GM12873 (cell line): ENCODE data around the gene CRYBA4.

Source experiments
- CTCF ChIP-seq: IDR thresholded peaks from 2 replicates; pipeline ENCODE4 v1.5.1; 2012; ENCODE audit warnings: low read depth, mild to moderate bottlenecking, moderate library complexity, low read length, control low read depth; ENCODE audit not compliant: insufficient read depth; ENCODE audit errors: missing control alignments

Gene CRYBA4

DNA sequence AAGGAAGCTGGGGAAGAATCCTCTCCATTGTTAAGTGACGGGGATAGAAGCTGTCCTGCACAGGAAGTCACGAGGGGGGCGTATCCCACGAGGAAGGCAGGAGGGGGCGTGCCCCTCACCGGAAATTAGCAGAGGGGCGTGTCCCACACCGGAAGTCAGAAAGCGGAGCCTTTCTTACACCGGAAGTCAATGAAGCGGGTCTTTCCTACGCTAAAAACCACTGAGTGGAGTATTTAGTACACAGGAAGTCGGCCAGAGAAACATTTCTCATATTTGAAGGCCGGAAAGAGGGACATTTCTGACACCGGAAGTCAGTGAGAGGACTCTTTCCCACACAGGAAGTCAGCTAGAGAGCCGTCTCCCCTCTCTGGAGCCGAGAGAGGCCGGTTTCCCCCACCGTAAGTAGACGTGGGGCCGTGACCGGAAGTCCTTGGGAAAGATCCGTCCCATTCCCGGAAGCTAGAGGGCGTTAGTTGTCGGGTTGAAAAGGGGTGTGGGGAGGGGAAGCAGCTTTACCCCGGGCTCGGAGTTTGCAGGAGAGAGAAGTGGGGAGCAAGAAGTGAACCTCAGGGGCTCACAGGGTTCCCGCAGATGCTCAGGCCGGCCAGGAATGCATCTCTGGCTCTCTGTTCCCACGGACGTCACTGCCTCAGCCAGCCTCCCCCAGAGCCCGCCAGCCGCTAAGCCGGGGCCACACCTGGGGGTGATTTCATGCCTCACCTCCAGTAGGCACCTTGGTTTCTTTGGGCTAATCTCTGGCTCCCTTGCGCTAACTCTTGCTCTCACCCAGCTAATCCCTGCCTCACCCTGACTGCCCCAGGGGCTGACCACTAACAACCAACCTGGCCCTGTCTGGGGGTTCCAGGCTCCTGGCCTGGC lies 51.1 kb downstream of the CRYBA4 start:
- TF ChIP-seq CTCF, result peak; percentile 34

DNA sequence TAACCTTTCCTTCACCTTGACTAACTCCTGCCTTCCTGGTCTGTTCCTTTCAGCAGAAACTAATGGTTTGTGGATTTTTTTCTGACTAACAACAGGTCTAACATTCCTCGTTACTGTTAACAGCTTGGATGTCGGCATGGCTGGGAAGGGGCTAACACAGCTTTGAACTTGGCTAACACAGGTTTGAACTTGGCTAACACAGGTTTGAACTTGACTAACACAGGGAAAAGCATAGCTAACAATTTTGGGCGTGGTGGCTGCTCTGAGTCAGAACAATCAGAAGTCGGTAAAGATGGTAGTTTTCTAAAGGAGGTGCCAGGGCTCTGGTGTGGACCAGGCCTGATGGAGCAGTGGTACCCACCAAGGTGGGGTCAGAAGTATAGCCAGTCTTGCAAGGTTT lies 51.7 kb downstream of the CRYBA4 start:
- TF ChIP-seq CTCF, result no peak

GRCh38 chr22:26674211-26675190 lies 52.7 kb downstream of the CRYBA4 start:
- TF ChIP-seq CTCF, result peak; percentile 59

DNA sequence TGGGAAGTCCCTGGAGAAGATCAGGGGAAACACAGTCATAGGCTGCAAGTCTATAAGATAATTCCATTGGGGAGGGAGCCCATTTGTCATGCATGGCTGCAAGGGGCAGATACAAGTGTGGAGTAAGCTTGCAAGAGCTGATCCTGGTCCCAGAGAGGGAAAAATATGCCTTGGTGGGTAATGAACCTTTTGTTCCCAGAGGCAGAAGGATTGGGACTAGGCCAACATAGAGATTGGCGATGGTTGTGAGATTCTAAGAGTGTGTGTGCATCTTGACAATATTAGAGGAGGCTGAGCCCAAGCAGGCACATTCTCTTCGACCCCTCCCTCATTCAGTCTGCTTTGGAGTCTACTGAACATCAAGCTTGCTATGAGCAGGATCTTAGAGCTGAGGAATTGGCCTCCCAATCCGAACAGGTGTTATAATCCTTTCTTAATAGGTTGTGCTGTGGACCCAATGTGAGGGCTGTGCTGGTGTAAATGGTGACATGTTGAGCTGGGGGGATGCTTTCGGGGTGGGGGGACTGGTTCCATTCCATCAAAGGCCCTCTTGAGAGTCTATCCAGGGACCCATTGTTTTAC lies 54.0 kb downstream of the CRYBA4 start:
- TF ChIP-seq CTCF, result no peak

DNA sequence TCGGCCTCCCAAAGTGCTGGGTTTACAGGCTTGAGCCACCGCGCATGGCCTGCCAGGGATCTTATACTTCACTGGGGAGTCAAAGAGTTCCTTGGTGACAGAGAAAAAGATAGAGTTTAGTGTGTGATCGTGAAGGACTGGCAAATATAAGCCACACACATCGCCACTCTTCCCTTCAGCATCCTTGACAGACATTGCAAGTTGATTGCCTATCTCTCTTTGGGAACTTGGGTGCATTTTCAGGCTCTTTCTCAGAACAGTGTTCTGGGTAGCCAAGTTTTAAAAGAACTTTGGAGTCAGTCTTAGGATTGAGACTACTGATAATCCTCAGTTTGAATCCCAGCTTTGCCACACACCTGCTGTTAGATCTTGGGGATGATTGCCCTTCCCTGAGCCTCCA lies 55.5 kb downstream of the CRYBA4 start:
- no peak for TF ChIP-seq CTCF

DNA sequence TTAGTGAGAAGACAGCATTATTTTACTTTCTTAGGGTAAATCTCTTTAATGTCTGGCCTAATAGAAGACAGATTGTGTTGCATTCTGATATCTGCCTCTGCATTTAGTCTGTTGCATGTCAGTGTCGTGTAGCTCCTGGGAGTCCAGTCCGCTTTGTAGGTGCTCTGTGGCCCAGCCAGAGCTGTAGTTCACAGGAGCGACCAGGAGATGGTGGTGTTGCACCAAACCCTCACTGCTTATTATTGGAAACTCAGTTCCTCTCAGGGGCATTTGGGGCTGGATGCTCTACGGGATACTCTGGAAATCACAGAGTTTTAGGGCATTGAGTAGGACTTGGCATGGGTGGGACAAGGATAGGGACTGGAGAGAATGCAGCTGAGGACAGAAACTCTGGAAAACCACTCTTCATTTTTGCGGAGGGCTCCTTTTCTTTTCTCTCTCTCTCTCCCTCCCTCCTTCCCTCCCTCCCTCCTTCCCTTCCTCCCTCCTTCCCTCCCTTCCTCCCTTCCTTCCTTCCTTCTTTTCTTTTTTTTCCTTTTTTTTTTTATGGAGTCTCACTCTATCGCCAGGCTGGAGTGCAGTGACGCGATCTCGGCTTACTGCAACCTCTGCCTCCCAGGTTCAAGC lies 57.4 kb downstream of the CRYBA4 start:
- TF ChIP-seq CTCF, result peak; percentile 97
